Mucosa of stomach (tissue), 1 donor: ENCODE data around the gene GRM7.

Source experiments
- H3K27me3 ChIP-seq: one replicate; pipeline ENCODE4 v1.7.0; 2013; ENCODE audit warnings: mild to moderate bottlenecking, low read length; ENCODE audit not compliant: control insufficient read depth, insufficient read depth
- H3K36me3 ChIP-seq: one replicate; pipeline ENCODE4 v1.7.0; 2013; ENCODE audit warnings: low read length; ENCODE audit not compliant: control insufficient read depth, insufficient read depth
- H3K4me1 ChIP-seq: one replicate; pipeline ENCODE4 v1.7.0; 2013; ENCODE audit warnings: mild to moderate bottlenecking, low read length; ENCODE audit not compliant: control insufficient read depth, insufficient read depth
- H3K4me3 ChIP-seq: one replicate; pipeline ENCODE4 v1.7.0; 2013; ENCODE audit warnings: low read length
- H3K9ac ChIP-seq: one replicate; pipeline ENCODE4 v1.7.0; 2013; ENCODE audit warnings: mild to moderate bottlenecking, low read length, moderate library complexity
- H3K9me3 ChIP-seq: one replicate; pipeline ENCODE4 v1.7.0; 2013; ENCODE audit warnings: mild to moderate bottlenecking, low read length, moderate library complexity; ENCODE audit not compliant: control insufficient read depth
- donor health status: Pancreatic carcinoma.

GRM7 gene

DNA sequence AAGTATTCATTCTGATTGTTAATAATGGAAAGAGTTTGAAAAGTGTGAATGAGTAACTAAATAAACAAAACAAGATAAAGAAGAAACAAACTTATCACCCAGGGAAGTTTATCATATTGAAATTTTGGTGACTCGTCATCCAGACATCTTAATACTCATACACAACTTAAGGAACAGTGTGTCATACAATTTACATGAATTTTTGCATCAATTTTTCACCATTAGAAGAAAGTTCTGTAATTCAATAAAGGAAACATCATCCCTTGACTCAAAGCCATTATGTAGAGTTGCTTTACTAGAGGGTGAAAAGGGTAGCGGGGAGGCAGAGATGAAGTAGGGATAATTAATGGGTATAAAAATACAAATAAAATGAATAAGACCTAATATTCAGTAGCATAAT is 536.2 kb downstream of the GRM7 start:
- Histone ChIP-seq H3K9ac (no peak overlapping the region), H3K27me3 (no peaks in the 10 kb centered on the region)

DNA sequence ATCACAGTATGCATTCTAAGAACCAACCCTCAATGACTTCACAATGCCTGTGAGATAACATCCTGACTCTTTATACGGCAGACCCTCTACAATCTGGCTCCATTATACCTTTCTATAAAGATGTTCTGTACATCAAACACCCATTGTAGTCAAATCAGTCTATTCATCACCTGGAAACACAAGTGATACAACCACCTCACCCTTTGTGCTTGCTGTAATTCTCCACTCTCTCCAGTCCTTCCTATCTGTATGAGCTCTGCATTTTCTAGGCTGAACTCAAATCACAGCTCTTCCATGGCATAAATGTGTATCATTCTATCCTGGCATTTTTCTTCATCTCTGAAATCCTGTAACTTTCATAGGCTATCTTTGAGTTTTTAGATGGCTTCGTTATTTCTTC is 539.4 kb downstream of the GRM7 start:
- Histone ChIP-seq H3K9me3 (no peaks in the 10 kb centered on the region), H3K36me3 (no peaks in the 10 kb centered on the region), H3K9ac (no peak overlapping the region), H3K4me3 (no peak overlapping the region), H3K4me1 (no peaks in the 10 kb centered on the region), H3K27me3 (no peaks in the 10 kb centered on the region)

More for the DNA sequence above, 536.2 kb downstream of the GRM7 start:
- H3K4me1 ChIP-seq: no peaks in the 10 kb centered on the region
- H3K9me3 ChIP-seq: no peaks in the 10 kb centered on the region
- no peak overlapping the region for H3K4me3 ChIP-seq
- H3K36me3 ChIP-seq: no peaks in the 10 kb centered on the region

DNA sequence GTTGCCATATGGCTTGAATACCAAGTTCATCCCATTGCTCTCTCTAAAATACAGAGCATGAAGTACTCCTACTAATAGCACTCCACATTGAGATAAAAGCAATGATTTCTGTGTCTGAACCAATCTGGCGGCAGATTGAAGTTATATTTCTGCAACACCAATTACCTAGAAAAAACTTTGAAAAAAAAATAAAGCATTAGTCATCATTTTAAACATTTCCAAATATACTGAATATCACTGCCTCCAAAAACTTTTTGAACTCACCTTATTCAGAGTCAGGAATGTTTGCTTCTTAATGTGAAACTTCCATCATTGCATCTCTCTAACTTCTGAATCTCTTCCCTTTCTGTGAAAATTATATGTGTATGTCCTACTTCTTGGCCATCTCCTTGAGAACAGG is 540.5 kb downstream of the GRM7 start:
- no peaks in the 10 kb centered on the region for H3K36me3 ChIP-seq
- no peaks in the 10 kb centered on the region for H3K4me1 ChIP-seq
- no peaks in the 10 kb centered on the region for H3K9me3 ChIP-seq
- H3K9ac ChIP-seq: no peak overlapping the region
- no peak overlapping the region for H3K4me3 ChIP-seq
- H3K27me3 ChIP-seq: no peaks in the 10 kb centered on the region

DNA sequence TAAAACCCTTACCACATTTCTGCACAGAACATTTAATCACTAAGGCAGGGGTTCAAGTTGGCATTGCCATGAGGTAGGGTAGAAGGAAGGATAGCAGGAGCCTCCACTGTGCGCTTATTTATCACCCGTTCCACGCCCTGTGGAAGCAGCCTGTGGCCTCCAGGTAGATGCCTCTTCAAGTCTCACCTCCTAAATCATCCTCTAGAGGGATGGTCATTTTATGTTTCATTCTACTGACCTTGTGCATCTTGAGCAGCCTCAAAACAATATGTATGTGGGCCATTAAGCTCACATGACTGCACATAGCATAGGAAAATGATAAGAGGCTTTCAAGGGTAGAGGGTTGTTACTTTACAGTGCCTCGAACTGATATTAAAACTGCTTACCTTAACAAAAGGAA is 546.2 kb downstream of the GRM7 start:
- H3K4me3 ChIP-seq: no peak overlapping the region

DNA sequence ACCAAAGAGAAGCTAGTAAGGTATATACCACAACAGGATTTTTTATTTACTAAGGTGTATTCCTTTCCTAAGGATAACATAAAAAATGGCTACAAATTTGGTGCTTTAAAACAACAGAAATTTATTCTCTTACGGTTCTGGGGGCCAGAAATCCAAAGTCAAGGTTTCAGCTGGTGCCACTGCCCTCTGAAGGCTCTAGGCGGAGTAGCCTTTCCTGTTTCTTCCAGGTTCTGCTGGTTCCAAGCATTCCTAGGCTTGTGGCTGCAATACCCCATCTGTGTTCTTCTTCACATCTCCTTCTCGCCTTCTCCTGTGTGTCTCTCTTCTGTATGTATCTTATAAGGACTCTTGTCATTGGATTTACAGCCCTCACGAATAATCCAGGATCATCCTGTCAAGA is 549.9 kb downstream of the GRM7 start:
- Histone ChIP-seq H3K9ac (no peak overlapping the region), H3K4me3 (no peak overlapping the region), H3K27me3 (no peaks in the 10 kb centered on the region), H3K9me3 (no peaks in the 10 kb centered on the region), H3K4me1 (no peaks in the 10 kb centered on the region), H3K36me3 (no peaks in the 10 kb centered on the region)

More for the DNA sequence above, 546.2 kb downstream of the GRM7 start:
- no peak overlapping the region for H3K9ac ChIP-seq
- no peaks in the 10 kb centered on the region for H3K9me3 ChIP-seq
- H3K27me3 ChIP-seq: no peaks in the 10 kb centered on the region
- no peaks in the 10 kb centered on the region for H3K36me3 ChIP-seq
- no peaks in the 10 kb centered on the region for H3K4me1 ChIP-seq

DNA sequence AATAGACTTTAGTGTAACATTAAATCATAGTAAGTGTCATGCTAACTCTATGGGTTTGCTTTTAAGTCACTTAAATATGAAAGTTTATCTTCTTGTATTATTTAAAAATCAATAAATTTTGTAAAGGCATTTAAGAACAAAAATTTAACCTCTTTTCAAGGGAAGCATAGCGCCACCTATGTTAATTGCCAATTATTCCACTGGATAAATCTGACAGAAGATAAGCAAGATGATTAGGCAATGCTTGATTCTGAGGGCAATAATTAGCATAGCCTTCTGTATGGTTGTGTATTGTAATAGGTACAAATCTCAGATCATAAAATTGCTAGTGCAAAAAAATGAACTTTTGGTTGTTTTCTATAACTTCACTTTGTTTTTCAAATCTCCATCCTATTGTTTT is 560.1 kb downstream of the GRM7 start:
- Histone ChIP-seq H3K36me3 (no peaks in the 10 kb centered on the region), H3K4me1 (no peaks in the 10 kb centered on the region), H3K9me3 (no peaks in the 10 kb centered on the region), H3K27me3 (no peaks in the 10 kb centered on the region), H3K9ac (no peak overlapping the region), H3K4me3 (no peak overlapping the region)

DNA sequence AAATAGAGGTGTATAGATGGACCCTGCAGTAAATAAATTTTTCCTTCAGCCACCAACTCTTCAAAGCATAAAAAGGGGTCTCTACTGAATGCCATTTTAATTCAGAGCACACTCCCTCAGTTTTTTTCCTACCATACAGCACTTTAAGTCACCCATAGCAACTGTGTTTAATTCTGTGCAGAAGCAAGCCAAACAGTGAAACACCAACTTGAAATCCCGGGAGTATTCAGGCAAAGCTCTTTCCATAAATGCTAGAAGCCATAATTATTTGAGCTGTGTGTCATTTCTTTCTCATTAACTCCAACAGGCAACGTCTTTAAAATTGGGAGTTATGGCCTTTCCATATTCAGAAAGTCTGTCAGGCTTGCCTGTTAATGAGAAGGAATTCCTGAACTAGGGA is 562.1 kb downstream of the GRM7 start:
- H3K36me3 ChIP-seq: no peaks in the 10 kb centered on the region
- no peak overlapping the region for H3K9ac ChIP-seq
- H3K9me3 ChIP-seq: no peaks in the 10 kb centered on the region
- H3K4me1 ChIP-seq: no peaks in the 10 kb centered on the region
- no peaks in the 10 kb centered on the region for H3K27me3 ChIP-seq
- no peak overlapping the region for H3K4me3 ChIP-seq

DNA sequence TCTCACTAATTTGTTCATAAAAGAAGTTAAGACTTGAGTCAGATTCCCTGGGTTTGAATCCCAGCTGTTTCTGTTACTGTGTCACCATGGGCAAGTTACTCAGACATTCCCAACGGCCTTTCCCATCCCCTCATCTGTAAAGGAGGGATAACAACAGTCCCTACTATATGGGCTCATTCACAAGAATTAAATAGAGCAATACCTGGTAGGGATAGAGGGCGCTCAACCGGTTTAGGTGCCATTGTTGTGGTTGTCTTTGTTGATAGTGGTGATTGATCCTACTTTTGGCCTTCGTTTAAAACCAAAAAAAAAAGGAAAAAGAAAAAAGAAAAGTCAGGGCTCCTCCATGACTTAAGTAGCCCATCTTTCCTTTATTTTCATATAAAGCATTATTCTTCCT is 563.1 kb downstream of the GRM7 start:
- Histone ChIP-seq H3K36me3 (no peaks in the 10 kb centered on the region), H3K4me3 (no peak overlapping the region), H3K9ac (no peak overlapping the region), H3K4me1 (no peaks in the 10 kb centered on the region), H3K27me3 (no peaks in the 10 kb centered on the region), H3K9me3 (no peaks in the 10 kb centered on the region)

DNA sequence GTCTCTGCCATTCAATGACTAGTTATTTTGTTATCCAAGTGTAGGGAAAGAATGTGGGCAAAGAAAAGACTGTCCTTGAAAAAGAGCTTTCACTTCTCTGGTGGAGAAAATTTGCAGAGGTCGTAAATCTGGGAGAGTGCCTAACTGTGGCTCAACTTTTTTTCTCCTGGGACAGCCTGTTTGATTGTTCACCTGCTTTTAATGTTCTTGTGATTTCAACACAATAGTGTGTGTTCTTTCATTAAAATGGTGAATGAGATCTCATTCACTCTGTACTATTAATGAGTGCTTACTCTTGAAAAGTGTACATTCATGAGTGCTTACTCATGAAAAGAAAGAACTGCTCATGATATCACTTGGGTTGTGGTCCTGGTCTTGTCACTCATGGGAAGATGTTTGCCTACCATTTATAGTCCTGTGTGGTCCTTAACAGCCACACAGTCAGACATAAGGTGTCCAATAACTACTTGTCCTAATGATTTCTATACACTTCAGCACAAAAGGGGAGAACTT is 567.3 kb downstream of the GRM7 start:
- Histone ChIP-seq H3K36me3 (no peaks in the 10 kb centered on the region), H3K27me3 (no peaks in the 10 kb centered on the region), H3K4me1 (no peaks in the 10 kb centered on the region), H3K4me3 (no peak overlapping the region), H3K9me3 (no peaks in the 10 kb centered on the region), H3K9ac (no peak overlapping the region)

DNA sequence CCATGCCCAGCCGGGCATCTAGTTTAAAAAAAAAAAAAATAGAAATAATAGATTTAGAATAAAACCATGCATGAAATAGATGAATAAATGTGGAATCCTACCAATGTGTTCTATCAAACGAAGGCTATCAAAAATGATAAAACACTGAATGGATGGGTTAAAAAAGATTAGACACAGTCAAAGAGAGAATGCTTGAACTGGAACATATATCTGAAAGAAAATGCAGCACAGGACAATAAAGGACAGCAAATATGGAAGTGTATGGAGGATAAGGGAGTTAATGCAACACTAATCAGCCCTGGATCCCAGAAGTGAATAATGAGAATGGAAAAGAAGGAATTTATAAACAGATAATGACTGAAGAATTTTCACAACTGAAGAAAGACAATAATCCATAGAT is 571.7 kb downstream of the GRM7 start:
- H3K36me3 ChIP-seq: no peaks in the 10 kb centered on the region
- no peaks in the 10 kb centered on the region for H3K27me3 ChIP-seq
- no peak overlapping the region for H3K4me3 ChIP-seq
- H3K9ac ChIP-seq: no peak overlapping the region
- no peaks in the 10 kb centered on the region for H3K4me1 ChIP-seq
- H3K9me3 ChIP-seq: no peaks in the 10 kb centered on the region

DNA sequence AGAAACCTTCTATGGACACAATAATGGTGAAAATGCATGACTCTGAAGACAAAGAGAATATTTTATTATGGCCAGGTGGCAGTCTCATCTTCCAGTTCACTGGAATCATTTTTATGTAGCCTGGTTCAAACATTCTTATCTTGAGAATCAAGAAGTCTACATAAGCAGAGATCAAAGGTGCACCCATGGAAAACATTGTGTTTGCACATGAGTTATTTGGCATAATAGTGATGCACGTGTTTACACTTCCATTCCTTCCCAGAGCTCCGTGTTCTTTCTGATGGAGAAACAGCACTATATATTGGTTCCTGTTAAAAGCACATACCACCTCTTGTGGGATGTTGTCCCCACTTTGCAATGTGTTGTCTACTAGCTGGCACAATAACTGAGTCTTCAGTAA is 572.2 kb downstream of the GRM7 start:
- Histone ChIP-seq H3K9ac (no peak overlapping the region), H3K4me1 (no peaks in the 10 kb centered on the region), H3K4me3 (no peak overlapping the region), H3K27me3 (no peaks in the 10 kb centered on the region), H3K36me3 (no peaks in the 10 kb centered on the region), H3K9me3 (no peaks in the 10 kb centered on the region)

DNA sequence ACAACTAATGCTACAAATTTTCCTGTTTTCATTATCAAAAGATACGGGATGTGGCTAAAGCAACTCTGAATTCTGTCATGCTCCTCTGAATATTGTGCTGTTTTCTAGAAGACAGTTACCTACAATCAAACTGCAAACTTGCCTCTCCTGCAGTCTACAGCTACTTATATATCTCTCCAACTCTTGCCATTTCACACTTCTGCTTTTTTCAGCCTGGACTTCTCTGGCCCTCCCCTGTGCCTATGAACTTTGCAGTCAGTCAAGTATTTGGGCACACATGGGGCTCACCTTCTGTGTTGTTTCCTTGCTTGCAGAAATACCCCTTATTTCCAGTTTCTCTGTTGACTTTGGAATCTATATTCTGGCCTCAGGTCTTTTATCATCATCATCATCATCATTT is 575.6 kb downstream of the GRM7 start:
- Histone ChIP-seq H3K4me3 (no peak overlapping the region), H3K9ac (no peak overlapping the region), H3K36me3 (no peaks in the 10 kb centered on the region), H3K27me3 (no peaks in the 10 kb centered on the region), H3K9me3 (no peaks in the 10 kb centered on the region), H3K4me1 (no peaks in the 10 kb centered on the region)

DNA sequence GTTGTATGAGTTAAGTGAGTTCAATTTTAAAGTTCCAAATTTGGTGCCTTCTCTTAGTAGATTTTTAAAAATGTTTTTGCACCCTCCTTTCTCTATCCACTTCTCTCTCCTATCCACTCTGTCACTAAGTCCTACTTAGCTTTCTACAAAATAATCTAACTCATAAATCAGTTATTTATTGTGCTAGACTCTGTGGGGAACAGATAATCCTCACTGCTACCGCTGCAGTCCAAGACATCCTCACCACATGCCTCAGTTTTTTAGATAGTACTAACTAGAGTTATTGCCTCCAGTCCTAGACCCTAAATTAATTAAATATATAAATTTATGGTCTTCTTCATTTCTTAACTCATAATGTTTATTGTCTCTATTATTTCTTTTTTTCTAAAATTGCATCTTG is 576.3 kb downstream of the GRM7 start:
- Histone ChIP-seq H3K9me3 (no peaks in the 10 kb centered on the region), H3K4me1 (no peaks in the 10 kb centered on the region), H3K4me3 (no peak overlapping the region), H3K27me3 (no peaks in the 10 kb centered on the region), H3K9ac (no peak overlapping the region), H3K36me3 (no peaks in the 10 kb centered on the region)
